H1 (cell line): ENCODE measurements around the gene ZNF24. TPM values are rescaled to one million over a fixed set of nuclear protein-coding genes. Genes with fewer than 3 reads are reported as not detected.

ENCODE experiments used
- CTCF ChIA-PET: fragments of 300-600 bp; sonication (Branson Sonifier 250); formaldehyde crosslinking; loops from one replicate; lab custom pipeline; 2021; ENCODE audit not compliant: partially characterized antibody; lab: Charles Lee
- POLR2A ChIA-PET: fragments of 300-600 bp; sonication (Branson Sonifier 250); formaldehyde crosslinking; loops from one replicate; lab custom pipeline; 2021; ENCODE audit warnings: inconsistent platforms; ENCODE audit not compliant: partially characterized antibody; lab: Charles Lee
- DNase-seq, 2 experiments: peaks; one replicate each; pipeline versions ENCODE4 v3.0.0 to v3.0.0-alpha.2; 2010 to 2022; ENCODE audit warnings: low spot score in 2 of 2, low read depth in 1 of 2, mixed read lengths in 1 of 2
- FAIRE-seq: peaks from 2 replicates; lab custom pipeline; 2011; peaks lifted over from hg19 to GRCh38; lab: Jason Lieb, UNC
- H2AFZ ChIP-seq: 2 replicates; pipeline ENCODE4 v1.8.1; 2012; ENCODE audit warnings: low read length, inconsistent platforms
- H2AK5ac ChIP-seq: 2 replicates; pipeline ENCODE4 v1.6.1; 2013; ENCODE audit warnings: low read depth, low read length
- H2BK120ac ChIP-seq: replicated peaks from 2 replicates; pipeline ENCODE3; 2013; ENCODE audit warnings: low read depth, low read length, inconsistent platforms
- H2BK12ac ChIP-seq: 2 replicates; pipeline ENCODE4 v1.6.1; 2013; ENCODE audit warnings: low read depth, low read length
- H2BK15ac ChIP-seq: 2 replicates; pipeline ENCODE4 v1.6.1; 2013; ENCODE audit warnings: low read length
- H2BK20ac ChIP-seq: 2 replicates; pipeline ENCODE4 v1.6.1; 2013; ENCODE audit warnings: low read length
- H2BK5ac ChIP-seq: 2 replicates; pipeline ENCODE4 v1.6.1; 2013; ENCODE audit warnings: low read depth, low read length
- H3K14ac ChIP-seq: 2 replicates; pipeline ENCODE4 v1.6.1; 2013; ENCODE audit warnings: inconsistent platforms; ENCODE audit not compliant: insufficient read length
- H3K18ac ChIP-seq: 2 replicates; pipeline ENCODE4 v1.6.1; 2013; ENCODE audit warnings: low read length; ENCODE audit errors: extremely low read depth
- H3K23ac ChIP-seq: 2 replicates; pipeline ENCODE4 v1.6.1; 2013; ENCODE audit warnings: inconsistent platforms; ENCODE audit not compliant: insufficient read length
- H3K23me2 ChIP-seq: 2 replicates; pipeline ENCODE4 v1.6.1; 2013; ENCODE audit warnings: low read depth, low read length
- H3K27ac ChIP-seq: 2 replicates; pipeline ENCODE4 v1.6.1; 2011; ENCODE audit warnings: low read depth, low read length, inconsistent platforms
- H3K27me3 ChIP-seq, 4 experiments: replicated peaks in 1 of 4; 1 replicate in 1 of 4; 2 replicates in 3 of 4; pipeline versions ENCODE4 v1.6.1 to v1.8.1; 2011 to 2013; ENCODE audit warnings: low read length in 3 of 4, mild to moderate bottlenecking in 3 of 4, inconsistent platforms in 2 of 4, mixed read lengths in 2 of 4, moderate library complexity in 1 of 4; ENCODE audit not compliant: control insufficient read depth in 3 of 4, insufficient read depth in 3 of 4; ENCODE audit errors: extremely low read depth in 1 of 4
- H3K36me3 ChIP-seq, 4 experiments: 2 replicates each; pipeline versions ENCODE4 v1.6.1 to v1.8.1; 2011 to 2013; ENCODE audit warnings: mild to moderate bottlenecking in 4 of 4, low read length in 3 of 4, moderate library complexity in 2 of 4, control low read depth in 1 of 4, inconsistent platforms in 1 of 4; ENCODE audit not compliant: insufficient read depth in 4 of 4, control insufficient read depth in 2 of 4
- H3K4ac ChIP-seq: replicated peaks from 2 replicates; pipeline ENCODE3; 2013; ENCODE audit warnings: low read length, low read depth, mixed read lengths, inconsistent platforms; ENCODE audit not compliant: insufficient read length
- H3K4me1 ChIP-seq, 4 experiments: replicated peaks in 1 of 4; 1 replicate in 1 of 4; 2 replicates in 3 of 4; pipeline versions ENCODE4 v1.6.1 to v1.8.1; 2011 to 2013; ENCODE audit warnings: low read length in 3 of 4, inconsistent platforms in 2 of 4, mixed read lengths in 1 of 4; ENCODE audit not compliant: insufficient read depth in 4 of 4, control insufficient read depth in 3 of 4
- H3K4me2 ChIP-seq, 2 experiments: 2 replicates each; pipeline versions ENCODE4 v1.6.1 to v1.8.1; 2011 to 2013; ENCODE audit warnings: low read depth in 2 of 2, low read length in 2 of 2, control low read depth in 1 of 2, inconsistent platforms in 1 of 2, mild to moderate bottlenecking in 1 of 2; ENCODE audit not compliant: insufficient read depth in 1 of 2
- H3K4me3 ChIP-seq, 4 experiments: fragments of 200-600, 300-600 bp in 1 of 4; sonication (generic), shearing (Covaris generic), sonication (Bioruptor Twin) in 1 of 4; 2 replicates each; pipeline versions ENCODE4 v1.5.1 to v1.8.1; 2011 to 2016; ENCODE audit warnings: low read length in 4 of 4, low read depth in 3 of 4, control low read depth in 2 of 4, inconsistent platforms in 2 of 4, mild to moderate bottlenecking in 2 of 4, mixed read lengths in 1 of 4, moderate library complexity in 1 of 4; ENCODE audit not compliant: insufficient read depth in 2 of 4; ENCODE audit errors: extremely low read depth in 1 of 4
- H3K56ac ChIP-seq: replicated peaks from 2 replicates; pipeline ENCODE3; 2013; ENCODE audit warnings: low read depth, mild to moderate bottlenecking, mixed read lengths, low read length, inconsistent platforms; ENCODE audit not compliant: insufficient read length
- H3K79me1 ChIP-seq: 2 replicates; pipeline ENCODE4 v1.6.1; 2013; ENCODE audit warnings: low read depth, low read length, control low read depth
- H3K79me2 ChIP-seq, 2 experiments: 2 replicates each; pipeline versions ENCODE4 v1.6.1 to v1.8.1; 2012 to 2013; ENCODE audit warnings: low read length in 2 of 2, mild to moderate bottlenecking in 2 of 2, inconsistent platforms in 1 of 2; ENCODE audit not compliant: insufficient read depth in 2 of 2, control insufficient read depth in 1 of 2
- H3K9ac ChIP-seq, 4 experiments: replicated peaks in 1 of 4; 1 replicate in 1 of 4; 2 replicates in 3 of 4; pipeline versions ENCODE4 v1.6.1 to v1.8.1; 2011 to 2013; ENCODE audit warnings: low read depth in 3 of 4, low read length in 3 of 4, control low read depth in 2 of 4, mild to moderate bottlenecking in 2 of 4, moderate library complexity in 2 of 4, inconsistent platforms in 1 of 4; ENCODE audit errors: extremely low read depth in 1 of 4
- H3K9me3 ChIP-seq, 2 experiments: 2 replicates each; pipeline versions ENCODE4 v1.6.1 to v1.8.1; 2012 to 2013; ENCODE audit warnings: mild to moderate bottlenecking in 2 of 2, moderate library complexity in 2 of 2, control low read depth in 1 of 2, inconsistent platforms in 1 of 2, low read depth in 1 of 2, low read length in 1 of 2, mixed read lengths in 1 of 2; ENCODE audit not compliant: insufficient read depth in 2 of 2
- H4K20me1 ChIP-seq, 2 experiments: replicated peaks in 1 of 2; 2 replicates each; pipeline versions ENCODE3 to v1.8.1; 2011 to 2013; ENCODE audit warnings: inconsistent platforms in 2 of 2, low read length in 2 of 2, mild to moderate bottlenecking in 1 of 2; ENCODE audit not compliant: insufficient read depth in 2 of 2, control insufficient read depth in 1 of 2
- H4K5ac ChIP-seq: 2 replicates; pipeline ENCODE4 v1.6.1; 2013; ENCODE audit warnings: low read length, low read depth, mixed read lengths, inconsistent platforms; ENCODE audit not compliant: insufficient read length
- H4K8ac ChIP-seq: 2 replicates; pipeline ENCODE4 v1.8.0; 2013; ENCODE audit warnings: mild to moderate bottlenecking, moderate library complexity, low read length, inconsistent platforms; ENCODE audit not compliant: insufficient read depth; ENCODE audit errors: extremely low read depth
- H4K91ac ChIP-seq: replicated peaks from 2 replicates; pipeline ENCODE3; 2013; ENCODE audit warnings: low read length, mixed read lengths, inconsistent platforms; ENCODE audit not compliant: insufficient read length
- EZH2 ChIP-seq: fragments of 200-600 bp; sonication (generic); IDR thresholded peaks from 2 replicates; pipeline ENCODE4 v1.7.1; 2012; ENCODE audit warnings: low read depth, mild to moderate bottlenecking, moderate library complexity, low read length, inconsistent platforms; ENCODE audit not compliant: severe bottlenecking
- KDM4A ChIP-seq: IDR thresholded peaks from one replicate; pipeline ENCODE4 v1.7.1; 2012; ENCODE audit warnings: low read depth, mild to moderate bottlenecking, moderate library complexity, low read length, inconsistent platforms; ENCODE audit not compliant: severe bottlenecking
- MAFK ChIP-seq: IDR thresholded peaks from 2 replicates; pipeline ENCODE4 v1.6.1; 2012; ENCODE audit warnings: low read depth, mild to moderate bottlenecking, improper control_type of control experiment, low read length
- POLR2AphosphoS5 ChIP-seq: IDR thresholded peaks from 2 replicates; pipeline ENCODE4 v1.6.1; 2011; ENCODE audit warnings: low read depth, low read length
- RAD21 ChIP-seq, 2 experiments: IDR thresholded peaks in 1 of 2; conservative IDR thresholded peaks in 1 of 2; 2 replicates each; pipeline ENCODE4 v1.6.1; 2011; ENCODE audit warnings: low read depth in 2 of 2, low read length in 2 of 2, improper control_type of control experiment in 1 of 2, inconsistent platforms in 1 of 2, mild to moderate bottlenecking in 1 of 2, moderate library complexity in 1 of 2
- RXRA ChIP-seq: IDR thresholded peaks from 2 replicates; pipeline ENCODE4 v1.6.1; 2011; ENCODE audit warnings: low read depth, mild to moderate bottlenecking, low read length, moderate library complexity; ENCODE audit not compliant: insufficient read depth
- TEAD4 ChIP-seq: IDR thresholded peaks from 2 replicates; pipeline ENCODE4 v1.6.1; 2012; ENCODE audit warnings: low read depth, low read length, inconsistent platforms, mixed read lengths
- polyA plus RNA-seq, 7 experiments: library from polyadenylated mRNA; depleted of rRNA in 3 of 7; stranded (reverse) in 5 of 7; unstranded in 2 of 7; fragments of >200 nt in 5 of 7; fragments of 200-250 nt in 2 of 7; gene quantifications; 1 replicate in 5 of 7; 2 replicates in 1 of 7; 4 replicates in 1 of 7; pipeline versions ENCODE4 v1.2.1 to v1.2.3, GENCODE V29; 2011 to 2013; ENCODE audit warnings: missing spikeins in 2 of 7, mixed read lengths in 2 of 7
- total RNA-seq: library from RNA; stranded (reverse); fragmentation: NEBNext Ultra II Directional; extraction: Animal tissue kit (Norgen Biotek cat#: 25700); gene quantifications from 2 replicates; pipeline ENCODE4 v1.2.1, GENCODE V29; 2021
- TF ChIP-seq, protein P1 (sequence below), 3 experiments: IDR thresholded peaks; 1 replicate in 2 of 3; 2 replicates in 1 of 3; pipeline versions ENCODE4 v1.5.1 to v1.6.1; 2011; ENCODE audit warnings: low read length in 3 of 3, mild to moderate bottlenecking in 3 of 3, inconsistent platforms in 2 of 3, low read depth in 1 of 3, moderate library complexity in 1 of 3; ENCODE audit not compliant: insufficient read depth in 1 of 3; ENCODE audit errors: control extremely low read depth in 1 of 3

The ZNF24 gene
- total and polyA plus RNA-seq, 2 of the 8 experiments (the other 6 are each of a cell fraction or from before 2014, with no cell fraction given) = 12.5 to 56.9 TPM

DNA sequence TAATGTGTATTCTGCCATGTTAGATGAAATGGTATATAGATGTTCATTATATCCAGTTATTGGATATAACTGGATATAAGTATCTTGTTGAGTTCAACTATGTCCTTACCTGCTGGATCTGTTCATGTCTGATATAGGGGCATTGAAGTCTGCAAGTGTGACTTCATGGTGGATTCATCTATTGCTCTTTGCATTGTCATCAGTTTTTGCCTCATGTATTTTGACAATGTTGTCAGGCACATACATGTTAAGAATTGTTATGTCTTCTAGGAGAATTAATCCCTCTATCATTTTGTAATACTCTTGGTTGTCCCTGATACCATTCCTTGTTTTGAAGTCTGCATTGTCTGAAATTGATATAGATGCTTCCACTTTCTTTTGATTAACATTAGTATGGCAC is 15.4 kb downstream of the ZNF24 start:
- FAIRE-seq = no peak
- no peaks in the 10 kb centered on the region for H3K9me3 ChIP-seq
- H2AK5ac ChIP-seq = no peak overlapping the region
- TF ChIP-seq MAFK = no peak
- no peak for TF ChIP-seq KDM4A
- no peak for TF ChIP-seq TEAD4
- TF ChIP-seq RXRA = no peak
- no peak for TF ChIP-seq EZH2
- TF ChIP-seq POLR2AphosphoS5 = no peak
- TF ChIP-seq, protein P1, sequence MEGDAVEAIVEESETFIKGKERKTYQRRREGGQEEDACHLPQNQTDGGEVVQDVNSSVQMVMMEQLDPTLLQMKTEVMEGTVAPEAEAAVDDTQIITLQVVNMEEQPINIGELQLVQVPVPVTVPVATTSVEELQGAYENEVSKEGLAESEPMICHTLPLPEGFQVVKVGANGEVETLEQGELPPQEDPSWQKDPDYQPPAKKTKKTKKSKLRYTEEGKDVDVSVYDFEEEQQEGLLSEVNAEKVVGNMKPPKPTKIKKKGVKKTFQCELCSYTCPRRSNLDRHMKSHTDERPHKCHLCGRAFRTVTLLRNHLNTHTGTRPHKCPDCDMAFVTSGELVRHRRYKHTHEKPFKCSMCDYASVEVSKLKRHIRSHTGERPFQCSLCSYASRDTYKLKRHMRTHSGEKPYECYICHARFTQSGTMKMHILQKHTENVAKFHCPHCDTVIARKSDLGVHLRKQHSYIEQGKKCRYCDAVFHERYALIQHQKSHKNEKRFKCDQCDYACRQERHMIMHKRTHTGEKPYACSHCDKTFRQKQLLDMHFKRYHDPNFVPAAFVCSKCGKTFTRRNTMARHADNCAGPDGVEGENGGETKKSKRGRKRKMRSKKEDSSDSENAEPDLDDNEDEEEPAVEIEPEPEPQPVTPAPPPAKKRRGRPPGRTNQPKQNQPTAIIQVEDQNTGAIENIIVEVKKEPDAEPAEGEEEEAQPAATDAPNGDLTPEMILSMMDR (IDR thresholded peaks at IDR 0.05; ENCODE audit: control extremely low read depth in 1 of 3, insufficient read depth in 1 of 3, low read depth in 1 of 3, low read length in 3 of 3) = no peak
- no peak for TF ChIP-seq RAD21 (IDR thresholded peaks at IDR 0.05 in 1 of 2, conservative IDR thresholded peaks at IDR 0.05 in 1 of 2; ENCODE audit: low read depth in 2 of 2, low read length in 2 of 2)
- ChIA-PET CTCF (no interaction called here), POLR2A (interaction anchor here (2.2 kb wide), 1 partner anchor 13 kb away, joined by 9 read pairs; no protein-coding TSS in a partner anchor)
- no peak overlapping the region for H3K4me3 ChIP-seq
- H3K56ac ChIP-seq = no peak overlapping the region
- H2AFZ ChIP-seq = no peak overlapping the region
- H3K79me2 ChIP-seq = no peaks in the 10 kb centered on the region
- H4K91ac ChIP-seq = no peak overlapping the region
- no peak overlapping the region for H3K14ac ChIP-seq
- H3K4me1 ChIP-seq = peaks cover 0 to 5% (median 1%) of the 10 kb centered on the region in 4 experiments; a peak in 3 of 7 replicates
- H3K18ac ChIP-seq = no peak overlapping the region
- no peak overlapping the region for H2BK5ac ChIP-seq
- no peaks in the 10 kb centered on the region for H3K79me1 ChIP-seq
- no peak overlapping the region for H4K8ac ChIP-seq
- no peak overlapping the region for H3K9ac ChIP-seq
- no peaks in the 10 kb centered on the region for H3K23me2 ChIP-seq
- H4K5ac ChIP-seq = no peak overlapping the region
- H3K4ac ChIP-seq = no peak overlapping the region
- no peak overlapping the region for H3K27ac ChIP-seq
- H3K27me3 ChIP-seq = no peaks in the 10 kb centered on the region
- no peak overlapping the region for H3K4me2 ChIP-seq
- H4K20me1 ChIP-seq = no peaks in the 10 kb centered on the region
- peaks cover 0 to 5% (median 3%) of the 10 kb centered on the region in 4 experiments; a peak in 4 of 8 replicates for H3K36me3 ChIP-seq
- DNase-seq = no peak
- no peak overlapping the region for H3K23ac ChIP-seq
- H2BK12ac ChIP-seq = no peak overlapping the region
- H2BK15ac ChIP-seq = no peak overlapping the region
- H2BK120ac ChIP-seq = no peak overlapping the region
- no peak overlapping the region for H2BK20ac ChIP-seq
